22Rv1 (cell line): ENCODE results near the gene GJD2.

ENCODE experiments used
- H3K27ac ChIP-seq: fragments of 450-650 bp; 2 replicates; pipeline ENCODE4 v1.5.1; 2017
- CTCF ChIP-seq: fragments of 450-650 bp; IDR thresholded peaks from 2 replicates; pipeline ENCODE4 v1.5.1; 2017; ENCODE audit warnings: mild to moderate bottlenecking
- ZFX ChIP-seq: fragments of 450-650 bp; IDR thresholded peaks from 2 replicates; pipeline ENCODE4 v1.6.1; 2017; ENCODE audit warnings: antibody characterized with exemption, borderline replicate concordance

GJD2 gene

DNA sequence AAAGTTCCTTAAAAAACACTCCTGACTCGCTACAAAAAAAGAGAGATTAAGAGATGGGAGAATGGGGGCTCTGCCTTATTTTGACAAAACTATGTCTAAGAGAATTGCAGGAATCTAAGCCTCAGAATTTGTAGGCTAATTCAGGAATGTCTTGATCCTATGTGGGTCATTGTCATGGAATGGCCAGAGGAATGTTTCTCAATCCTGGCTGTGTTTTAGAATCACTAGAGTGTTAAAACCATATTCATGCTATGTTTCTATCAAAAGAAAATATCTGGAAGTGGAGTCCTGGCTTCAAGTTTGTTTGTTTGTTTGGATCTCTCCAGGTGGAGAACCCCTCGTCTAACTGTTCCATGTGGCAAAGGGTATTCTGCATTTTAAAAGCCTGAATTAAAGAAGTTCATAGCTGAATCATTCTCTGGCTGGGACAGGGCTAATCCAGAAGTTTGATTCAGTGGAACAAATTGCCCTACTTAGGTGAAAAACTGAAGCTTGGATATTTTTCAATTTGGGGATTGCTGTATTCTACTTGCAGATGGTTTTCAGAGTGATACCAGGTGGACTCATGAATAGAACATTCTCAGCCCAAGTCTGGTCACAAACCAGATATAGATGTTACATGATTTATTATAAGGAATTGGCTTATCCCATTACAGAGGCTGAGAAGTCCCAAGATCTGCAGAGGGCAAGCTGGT lies 28.2 kb downstream of the GJD2 start:
- TF ChIP-seq ZFX = no peak
- no peak for TF ChIP-seq CTCF
- H3K27ac ChIP-seq = no peak overlapping the region

DNA sequence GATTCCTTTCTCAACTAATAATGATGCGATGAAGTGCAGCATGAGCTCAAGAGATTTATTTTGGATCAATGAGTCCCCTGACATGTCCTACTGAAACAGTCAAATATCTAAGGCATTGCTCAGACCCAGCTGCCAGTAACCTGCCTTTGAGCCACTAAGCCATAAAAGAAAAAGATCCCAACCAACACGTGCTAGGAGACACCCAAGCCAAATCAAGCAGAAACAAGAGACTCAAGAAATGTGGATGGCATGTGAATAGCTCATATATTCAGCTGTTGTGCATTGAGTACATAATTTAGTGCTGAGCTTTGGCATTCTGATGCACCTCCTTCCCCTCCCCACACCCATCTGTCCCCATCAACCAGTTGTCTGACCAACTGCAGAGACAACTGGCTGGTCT lies 29.2 kb downstream of the GJD2 start:
- TF ChIP-seq ZFX = no peak
- no peak for TF ChIP-seq CTCF

DNA sequence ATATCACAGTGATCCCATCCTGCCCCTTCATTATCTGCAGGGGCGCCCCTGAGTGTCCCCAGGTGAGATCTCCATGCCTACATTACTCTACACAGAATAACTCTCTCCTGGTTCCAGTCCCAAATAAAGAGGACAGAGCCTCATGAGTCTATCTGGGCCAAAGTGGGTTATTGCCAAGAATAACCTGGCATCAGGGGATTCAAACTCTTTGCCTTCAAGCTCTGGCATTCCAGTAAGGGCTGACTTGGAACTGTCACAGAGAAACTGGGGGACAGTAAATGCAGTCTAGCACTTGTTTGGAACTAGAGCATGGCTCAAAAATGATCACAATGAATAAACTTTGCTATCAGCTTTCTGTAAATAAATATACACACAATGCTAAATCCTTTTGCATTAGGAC lies 30.3 kb downstream of the GJD2 start:
- TF ChIP-seq CTCF (no peak), ZFX (no peak)
- no peak overlapping the region for H3K27ac ChIP-seq

More for the DNA sequence above, 29.2 kb downstream of the GJD2 start:
- H3K27ac ChIP-seq = no peak overlapping the region

DNA sequence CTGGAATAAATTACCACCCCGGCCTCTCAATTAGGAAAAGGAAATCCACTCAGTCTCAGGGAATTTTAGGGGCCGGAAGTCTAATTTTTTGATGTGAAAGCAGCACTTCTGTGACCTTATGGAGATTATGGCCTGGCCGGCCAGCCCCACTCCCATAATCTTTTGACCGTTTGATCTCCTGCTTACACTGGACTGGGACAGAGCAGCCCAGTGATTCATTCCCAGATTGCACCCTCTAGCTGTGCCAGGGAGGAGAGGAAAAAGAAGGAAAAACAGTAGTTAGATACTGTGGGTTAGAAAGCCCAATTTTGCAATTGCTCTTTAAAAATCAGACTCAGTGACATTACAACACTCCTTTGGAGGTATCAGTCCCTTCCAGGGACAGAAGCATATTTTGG lies 32.4 kb downstream of the GJD2 start:
- H3K27ac ChIP-seq = no peak overlapping the region
- TF ChIP-seq CTCF (no peak), ZFX (no peak)

GRCh38 chr15:34721802-34722438 lies 32.9 kb downstream of the GJD2 start:
- H3K27ac ChIP-seq = no peak overlapping the region
- no peak for TF ChIP-seq CTCF
- TF ChIP-seq ZFX = no peak

- TF ChIP-seq CTCF (no peak), ZFX (no peak)
- H3K27ac ChIP-seq = no peak overlapping the region
Measured at GRCh38 chr15:34721157-34721801, 33.5 kb downstream of the GJD2 start.

GRCh38 chr15:34719695-34720094 lies 35.1 kb downstream of the GJD2 start:
- H3K27ac ChIP-seq = no peak overlapping the region
- no peak for TF ChIP-seq CTCF
- no peak for TF ChIP-seq ZFX
